WERI-Rb-1 (cell line): ENCODE measurements around the gene ANKRD6.

ENCODE experiments used
- DNase-seq: peaks from one replicate; pipeline ENCODE4 v3.0.0-alpha.2; 2020
- H3K27ac ChIP-seq: fragments of 250-450 bp; sonication (Bioruptor Pico); 2 replicates; pipeline ENCODE4 v1.5.1; 2020; ENCODE audit warnings: mild to moderate bottlenecking, moderate library complexity
- H3K27me3 ChIP-seq: fragments of 250-450 bp; sonication (Bioruptor Pico); 2 replicates; pipeline ENCODE4 v1.5.1; 2021; ENCODE audit warnings: mild to moderate bottlenecking, low read depth, moderate library complexity; ENCODE audit not compliant: insufficient read depth, severe bottlenecking
- H3K36me3 ChIP-seq: fragments of 250-450 bp; sonication (Bioruptor Pico); 2 replicates; pipeline ENCODE4 v1.5.1; 2020; ENCODE audit warnings: mild to moderate bottlenecking, moderate library complexity
- H3K4me3 ChIP-seq: 2 replicates; pipeline ENCODE4 v1.5.1; 2011; ENCODE audit warnings: low read depth, mild to moderate bottlenecking, control low read depth, low read length
- H3K9me3 ChIP-seq: fragments of 250-450 bp; sonication (Bioruptor Pico); 2 replicates; pipeline ENCODE4 v1.5.1; 2021; ENCODE audit warnings: mild to moderate bottlenecking, moderate library complexity; ENCODE audit not compliant: severe bottlenecking
- CTCF ChIP-seq: IDR thresholded peaks from 2 replicates; pipeline ENCODE4 v1.5.1; 2011; ENCODE audit warnings: low read depth, mild to moderate bottlenecking, control low read depth, inconsistent platforms, low read length

Gene ANKRD6

GRCh38 chr6:89582669-89583325 lies 149.8 kb downstream of the ANKRD6 start:
- Histone ChIP-seq H3K9me3 (no peaks in the 10 kb centered on the region), H3K27me3 (no peaks in the 10 kb centered on the region), H3K36me3 (no peaks in the 10 kb centered on the region), H3K4me3 (no peak overlapping the region), H3K27ac (peak overlapping the region; percentile 59)
- TF ChIP-seq CTCF = no peak
- DNase-seq = peak; percentile 25

GRCh38 chr6:89583559-89583958 lies 150.6 kb downstream of the ANKRD6 start:
- H3K36me3 ChIP-seq = no peaks in the 10 kb centered on the region
- peak; percentile 39; the same call in 1 of the 2 replicates for TF ChIP-seq CTCF
- H3K27ac ChIP-seq = peak overlapping the region; percentile 59
- no peak overlapping the region for H3K4me3 ChIP-seq
- DNase-seq = peak; percentile 69
- H3K9me3 ChIP-seq = no peaks in the 10 kb centered on the region
- H3K27me3 ChIP-seq = no peaks in the 10 kb centered on the region

- H3K27ac ChIP-seq = peak overlapping the region; percentile 59
- H3K4me3 ChIP-seq = no peak overlapping the region
- DNase-seq = no peak
- no peaks in the 10 kb centered on the region for H3K36me3 ChIP-seq
- H3K27me3 ChIP-seq = no peaks in the 10 kb centered on the region
- no peak for TF ChIP-seq CTCF
- H3K9me3 ChIP-seq = no peaks in the 10 kb centered on the region
Observed at GRCh38 chr6:89584539-89584938, 151.6 kb downstream of the ANKRD6 start.

- no peak for DNase-seq
- Histone ChIP-seq H3K27ac (no peak overlapping the region), H3K36me3 (no peaks in the 10 kb centered on the region), H3K9me3 (no peaks in the 10 kb centered on the region), H3K27me3 (no peaks in the 10 kb centered on the region), H3K4me3 (no peak overlapping the region)
- TF ChIP-seq CTCF = no peak
Observed at GRCh38 chr6:89585154-89585553, 152.2 kb downstream of the ANKRD6 start.

- H3K9me3 ChIP-seq = no peaks in the 10 kb centered on the region
- H3K36me3 ChIP-seq = no peaks in the 10 kb centered on the region
- TF ChIP-seq CTCF = peak; percentile 42; the same call in 1 of the 2 replicates
- no peak overlapping the region for H3K4me3 ChIP-seq
- peak; percentile 58 for DNase-seq
- no peak overlapping the region for H3K27ac ChIP-seq
- no peaks in the 10 kb centered on the region for H3K27me3 ChIP-seq
Observed at GRCh38 chr6:89589297-89590025, 156.5 kb downstream of the ANKRD6 start.

GRCh38 chr6:89590133-89590532 lies 157.2 kb downstream of the ANKRD6 start:
- Histone ChIP-seq H3K27ac (no peak overlapping the region), H3K4me3 (no peak overlapping the region), H3K27me3 (no peaks in the 10 kb centered on the region), H3K9me3 (no peaks in the 10 kb centered on the region), H3K36me3 (no peaks in the 10 kb centered on the region)
- TF ChIP-seq CTCF = no peak
- no peak for DNase-seq
